GM18520 (cell line): ENCODE data around the gene LCN6.

Source experiments
- ATAC-seq: cut with Tn5 transposase; IDR thresholded peaks from one replicate; pipeline ENCODE4 v1.9.1; 2021; ENCODE audit not compliant: unreplicated experiment

The LCN6 gene

DNA sequence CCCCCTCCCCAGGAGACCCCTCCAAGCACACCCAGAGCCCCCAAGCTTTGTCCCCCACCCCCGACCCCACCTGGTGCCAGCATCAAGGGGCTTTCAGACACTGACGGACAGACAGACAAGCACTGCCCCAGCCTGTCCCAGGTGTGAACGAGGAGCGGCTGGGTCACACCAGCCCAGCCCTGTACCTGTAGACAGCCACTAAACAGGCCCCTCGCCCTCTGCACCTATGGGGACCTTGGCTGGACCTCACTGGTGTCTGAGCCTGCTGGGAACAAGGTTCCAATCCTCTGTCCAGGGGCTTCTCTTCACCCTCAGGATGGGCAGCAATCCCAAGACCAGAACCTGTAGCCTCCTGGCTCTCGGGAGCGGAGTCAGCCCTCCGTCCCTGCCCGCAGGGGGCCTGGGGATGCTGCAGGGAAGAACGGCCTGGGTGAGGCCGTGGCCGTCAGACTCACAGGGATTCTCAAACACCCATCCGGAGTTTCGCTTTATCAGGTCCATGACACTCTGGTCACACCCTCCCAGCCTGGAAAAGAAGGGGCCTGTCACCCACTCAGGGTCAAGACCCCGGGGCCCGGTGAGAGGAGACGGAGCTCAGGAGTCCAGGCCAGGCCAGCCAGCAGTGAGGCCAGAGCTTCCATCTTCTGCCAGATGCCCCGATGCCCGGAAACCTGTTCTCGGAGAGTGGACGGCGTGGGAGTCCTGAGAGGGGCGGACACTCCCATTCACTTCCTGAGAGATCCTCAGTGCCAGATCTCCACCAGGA lies 2.8 kb downstream of the LCN6 start:
- no peak for ATAC-seq

- ATAC-seq: no peak
Observed at GRCh38 chr9:136744773-136745172, 3.6 kb downstream of the LCN6 start.

DNA sequence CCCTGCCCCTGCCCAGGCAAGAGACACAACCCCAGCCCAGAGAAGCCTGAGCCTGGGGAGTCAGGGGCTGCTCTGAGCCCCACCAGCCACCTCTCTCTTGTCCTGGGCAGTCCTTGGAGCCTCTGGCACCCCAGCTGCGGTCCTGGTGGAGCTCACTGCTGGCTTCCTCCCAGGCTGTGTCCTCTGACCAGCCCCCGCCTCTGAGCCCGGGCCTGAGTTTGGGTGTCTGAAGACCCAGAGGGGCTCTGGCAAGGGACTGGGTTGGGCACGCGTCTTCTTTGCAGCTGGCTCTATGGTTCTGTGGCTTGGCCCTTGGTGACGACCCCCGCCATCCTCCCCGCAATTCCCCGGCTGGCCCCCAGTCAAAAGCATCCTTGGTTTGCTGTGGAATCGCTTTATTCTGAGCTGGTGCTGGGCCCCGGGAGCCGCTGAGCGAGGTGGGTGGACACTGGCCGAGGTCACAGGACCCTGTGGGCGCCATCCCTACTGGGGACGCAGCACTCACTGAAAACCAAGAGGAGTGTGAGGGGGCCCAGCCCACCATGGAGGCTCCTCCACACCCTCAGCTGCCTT lies 4.6 kb downstream of the LCN6 start:
- ATAC-seq: no peak

- no peak for ATAC-seq
Observed at GRCh38 chr9:136742591-136743391, 5.5 kb downstream of the LCN6 start, which contains the start of gene LCN10. TSS of gene LCN10 (minus strand) at chr9:136742940. CDS start at chr9:136742903, 37 bp downstream.

- no peak for ATAC-seq
Observed at GRCh38 chr9:136741883-136742571, 6.3 kb downstream of the LCN6 start.

DNA sequence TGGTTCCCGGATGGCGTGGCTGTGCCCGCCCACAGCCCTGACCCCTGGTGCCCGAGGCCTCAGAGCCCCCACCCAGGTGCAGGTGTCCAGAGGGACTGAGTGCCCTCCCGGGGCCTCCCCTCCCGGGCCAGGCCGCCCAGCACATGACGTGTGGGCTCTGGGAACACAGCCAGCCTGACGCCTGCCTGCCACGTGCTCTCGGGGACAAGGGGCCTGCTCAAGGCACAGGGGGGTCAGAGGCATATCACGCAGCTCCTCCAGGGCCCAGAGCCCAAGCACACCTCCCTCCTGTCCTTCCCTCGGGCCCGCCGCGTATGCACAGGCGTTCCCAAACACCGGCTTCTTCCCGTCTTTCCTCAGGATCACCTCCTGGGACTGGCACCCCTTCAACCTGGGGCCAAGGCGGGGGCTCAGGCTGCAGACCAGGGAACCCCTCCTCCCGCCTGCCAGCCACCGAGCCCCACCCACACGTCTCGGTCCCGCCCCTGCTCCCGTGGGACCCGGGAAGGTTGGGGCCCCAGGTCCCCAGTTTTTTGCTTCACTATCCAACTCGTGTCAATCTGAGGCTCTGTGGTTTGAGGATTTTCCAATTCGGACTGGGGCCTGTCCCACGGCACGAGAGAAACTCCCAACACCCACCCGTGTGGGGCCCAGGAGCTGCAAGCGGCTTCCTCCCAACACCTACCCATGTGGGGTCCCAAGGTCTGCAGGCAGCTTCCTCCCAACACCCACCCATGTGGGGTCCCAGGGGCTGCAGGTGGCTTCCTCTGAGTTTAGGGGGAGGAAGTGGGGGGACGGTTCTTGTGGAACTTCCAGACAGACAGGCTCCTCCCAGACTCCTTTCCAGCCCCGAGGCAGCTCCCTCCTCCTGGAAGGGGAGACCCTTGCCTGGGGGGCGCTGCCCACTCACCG lies 7.1 kb downstream of the LCN6 start:
- ATAC-seq: no peak

DNA sequence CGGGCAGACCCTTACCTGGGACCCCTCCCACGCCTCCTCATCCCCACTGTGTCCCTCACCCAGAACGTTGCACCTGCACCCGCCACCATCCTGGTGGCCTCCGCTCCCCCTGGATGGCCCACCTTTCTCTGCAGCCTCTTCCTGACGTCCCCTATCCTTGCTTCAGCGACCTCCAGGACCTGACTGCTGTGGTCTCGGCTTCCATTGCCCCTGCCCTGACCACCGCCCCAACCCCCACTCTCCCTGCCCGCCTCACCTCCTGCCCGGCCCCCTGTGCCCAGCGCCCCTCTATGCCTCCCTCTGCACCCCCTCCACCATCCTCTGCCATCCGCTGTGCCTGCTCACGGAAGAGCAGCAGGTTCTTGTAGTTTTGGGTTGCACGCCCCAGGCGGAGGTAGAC lies 7.8 kb downstream of the LCN6 start:
- no peak for ATAC-seq

GRCh38 chr9:136740069-136740468 lies 8.3 kb downstream of the LCN6 start:
- no peak for ATAC-seq

- no peak for ATAC-seq
Observed at GRCh38 chr9:136739509-136739908, 8.8 kb downstream of the LCN6 start.

DNA sequence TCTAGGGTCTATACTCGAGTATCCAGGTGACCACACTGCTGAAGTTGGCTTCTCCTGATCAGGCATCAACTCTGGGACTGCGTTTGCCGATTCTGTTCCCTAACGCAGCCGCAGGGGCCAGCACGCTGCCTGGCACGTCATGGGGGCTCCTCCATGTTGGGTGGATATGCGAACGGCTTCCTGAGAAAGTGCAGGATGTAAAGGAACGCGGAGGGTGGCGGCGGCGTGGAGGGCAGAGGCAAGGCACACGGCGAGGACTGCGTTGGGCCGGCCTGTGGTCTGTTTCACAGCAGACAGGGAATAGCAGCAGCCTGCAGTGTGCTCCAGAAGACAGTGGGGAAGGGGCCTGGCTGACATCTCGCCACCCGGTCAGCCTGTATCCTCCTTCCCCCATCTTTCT lies 9.4 kb downstream of the LCN6 start:
- no peak for ATAC-seq

- ATAC-seq: no peak
Observed at GRCh38 chr9:136735812-136736480, 12.4 kb downstream of the LCN6 start.

- no peak for ATAC-seq
Observed at GRCh38 chr9:136734837-136735496, 13.4 kb downstream of the LCN6 start.

GRCh38 chr9:136733611-136734010 lies 14.7 kb downstream of the LCN6 start:
- ATAC-seq: no peak

GRCh38 chr9:136732444-136733178 lies 15.7 kb downstream of the LCN6 start:
- no peak for ATAC-seq

- no peak for ATAC-seq
Observed at GRCh38 chr9:136729926-136730325, 18.4 kb downstream of the LCN6 start.

GRCh38 chr9:136729144-136729543 lies 19.2 kb downstream of the LCN6 start:
- no peak for ATAC-seq

GRCh38 chr9:136728548-136729123 lies 19.7 kb downstream of the LCN6 start:
- peak; percentile 5 for ATAC-seq

DNA sequence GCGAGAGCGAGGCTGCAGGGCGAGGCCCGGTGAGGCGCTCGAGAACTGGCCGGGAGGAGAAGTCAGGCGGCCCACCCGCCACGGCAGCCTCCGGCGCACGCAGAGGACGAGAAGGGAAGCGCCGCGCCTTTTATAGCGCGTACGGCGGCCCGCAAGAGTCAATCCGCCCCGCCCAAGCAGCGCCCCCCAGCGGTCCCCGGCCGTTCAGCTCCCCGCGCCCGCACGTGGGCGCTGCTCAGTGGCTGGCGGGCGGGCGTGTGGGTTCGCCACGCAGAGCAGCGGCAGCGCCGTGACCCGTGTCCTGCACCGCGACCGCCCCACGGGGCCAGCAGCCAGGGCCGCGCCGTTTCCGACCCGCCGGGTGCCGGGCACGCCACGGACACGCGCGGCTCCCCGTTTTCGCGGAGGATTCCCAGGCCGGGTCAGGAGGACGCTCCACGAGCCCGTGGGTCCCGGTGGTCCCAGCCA lies 20.2 kb downstream of the LCN6 start:
- ATAC-seq: peak; percentile 67
